GM19025 (cell line): Measurements from ENCODE around the gene TMEM62.

Experiments used
- ATAC-seq: cut with Tn5 transposase; IDR thresholded peaks from one replicate; pipeline ENCODE4 v1.9.1; 2021; ENCODE audit warnings: mild to moderate bottlenecking, low read depth, moderate library complexity; ENCODE audit not compliant: unreplicated experiment

The TMEM62 gene

DNA sequence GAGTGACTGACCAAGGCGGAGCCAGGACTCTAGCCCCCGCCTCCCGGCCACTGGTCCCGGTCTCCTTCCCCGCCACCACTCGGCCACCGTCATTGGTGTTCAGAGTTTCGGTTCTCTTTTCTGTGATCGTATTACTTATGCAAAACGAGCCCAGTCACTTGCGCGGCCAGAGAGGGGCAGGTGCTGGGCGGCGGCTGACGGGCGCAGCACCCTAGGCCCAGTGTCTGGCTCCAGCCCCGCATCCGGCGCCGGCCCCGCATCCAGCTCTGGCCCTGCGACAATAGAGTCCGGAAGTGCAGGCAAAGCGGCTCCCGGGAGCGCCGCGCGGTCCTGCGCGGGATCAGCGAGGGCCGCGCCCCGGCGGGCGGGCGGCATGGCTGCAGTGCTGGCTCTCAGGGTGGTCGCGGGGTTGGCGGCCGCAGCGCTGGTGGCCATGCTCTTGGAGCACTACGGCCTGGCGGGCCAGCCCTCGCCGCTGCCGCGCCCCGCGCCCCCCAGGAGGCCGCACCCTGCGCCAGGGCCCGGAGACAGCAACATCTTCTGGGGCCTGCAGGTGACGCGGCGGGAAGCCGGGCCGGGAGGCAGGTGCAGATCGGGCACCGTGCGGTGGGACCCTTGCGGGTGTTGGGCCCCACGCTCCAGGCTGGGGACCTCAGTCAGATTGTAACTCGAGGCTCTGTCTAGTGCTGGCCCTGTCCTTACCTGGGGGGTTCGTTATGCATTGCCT lies at the start of gene TMEM62:
TMEM62 (plus strand) TSS at position 157 of the 727 bp plus-strand sequence; CDS start at position 374, 217 bp downstream.
- peak; percentile 97 for ATAC-seq

DNA sequence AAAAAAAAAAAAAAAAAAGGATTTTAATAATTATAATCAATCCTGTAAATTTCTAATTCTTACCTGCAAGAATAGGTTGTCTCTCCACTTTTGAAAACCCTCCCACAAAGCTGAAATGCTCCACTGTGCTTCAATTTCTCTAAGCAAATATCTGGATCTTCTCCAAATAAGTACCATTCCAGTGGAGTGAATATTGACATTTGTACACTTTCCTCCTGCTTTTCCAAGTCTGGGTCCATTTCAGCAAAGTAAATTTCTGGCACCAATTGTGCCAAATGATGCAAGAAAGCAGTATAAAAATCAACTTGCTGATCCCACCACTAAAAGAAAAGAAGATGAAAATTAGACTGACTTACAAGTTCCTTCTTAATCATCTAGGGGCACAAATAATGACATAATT lies 47.5 kb upstream of the TMEM62 start:
- ATAC-seq, result no peak

- no peak for ATAC-seq
Observed at GRCh38 chr15:43086551-43086950, 46.8 kb upstream of the TMEM62 start.

- ATAC-seq, result no peak
Observed at GRCh38 chr15:43091859-43092258, 41.5 kb upstream of the TMEM62 start.

DNA sequence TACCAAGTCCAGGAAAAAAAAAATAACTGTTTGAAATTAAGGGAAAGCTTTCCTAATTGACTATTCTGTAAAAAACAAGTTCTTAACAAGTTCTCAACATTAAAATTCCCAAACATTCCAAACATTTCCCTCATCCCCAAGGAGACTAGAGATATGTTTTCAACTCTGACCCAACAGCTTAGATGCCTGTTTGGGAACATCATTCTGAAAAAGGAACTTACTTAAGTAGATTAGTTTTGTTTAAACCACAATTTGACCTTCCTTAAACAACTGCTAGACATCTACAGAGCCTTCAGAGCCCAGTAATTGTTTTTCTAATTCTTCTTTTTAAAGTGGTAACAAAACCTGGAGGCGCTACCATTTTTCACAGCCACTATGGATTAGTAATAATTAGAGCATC lies 40.4 kb upstream of the TMEM62 start:
- ATAC-seq, result no peak

- ATAC-seq, result no peak
Observed at GRCh38 chr15:43094416-43095030, 38.9 kb upstream of the TMEM62 start.

DNA sequence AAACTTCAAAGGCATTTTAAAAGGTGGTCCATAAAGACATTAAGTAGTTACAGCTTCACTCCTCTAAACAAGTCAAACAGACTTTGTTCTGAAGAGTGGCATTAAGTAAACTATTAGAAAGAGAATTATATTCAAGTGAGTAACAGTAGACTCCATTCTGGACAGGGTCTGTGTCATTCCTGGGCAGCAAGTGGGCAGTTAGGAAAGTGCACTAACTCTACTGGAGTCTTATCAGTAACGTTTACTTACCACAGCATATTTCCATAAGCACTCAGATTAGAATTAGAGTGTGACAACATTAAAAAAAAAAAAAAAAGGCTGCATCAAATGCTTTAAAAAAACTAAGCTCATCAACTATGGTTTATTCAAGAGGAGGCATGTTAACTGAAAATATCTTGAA lies 38.1 kb upstream of the TMEM62 start:
- ATAC-seq, result no peak

- no peak for ATAC-seq
Observed at GRCh38 chr15:43095708-43096347, 37.6 kb upstream of the TMEM62 start.

DNA sequence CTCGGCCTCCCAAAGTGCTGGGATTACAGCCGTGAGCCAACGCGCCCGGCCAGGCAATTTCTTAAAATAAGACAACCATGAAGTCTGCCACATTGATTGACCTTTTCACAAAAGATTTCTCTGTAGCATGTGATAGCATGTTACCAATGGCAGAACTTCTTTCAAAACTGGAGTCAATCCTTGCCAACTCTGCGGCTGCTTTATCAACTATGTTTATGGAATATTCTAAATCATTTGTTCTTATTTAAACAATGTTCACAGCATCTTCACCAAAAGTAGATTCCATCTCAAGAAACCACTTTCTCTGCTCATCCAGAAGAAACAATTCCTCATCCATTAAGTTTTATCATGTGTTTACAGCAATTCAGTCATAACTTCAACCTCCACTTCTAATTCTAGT lies 37.0 kb upstream of the TMEM62 start:
- ATAC-seq, result no peak

GRCh38 chr15:43099105-43099845 lies 34.1 kb upstream of the TMEM62 start:
- no peak for ATAC-seq

GRCh38 chr15:43100971-43101370 lies 32.4 kb upstream of the TMEM62 start:
- no peak for ATAC-seq

DNA sequence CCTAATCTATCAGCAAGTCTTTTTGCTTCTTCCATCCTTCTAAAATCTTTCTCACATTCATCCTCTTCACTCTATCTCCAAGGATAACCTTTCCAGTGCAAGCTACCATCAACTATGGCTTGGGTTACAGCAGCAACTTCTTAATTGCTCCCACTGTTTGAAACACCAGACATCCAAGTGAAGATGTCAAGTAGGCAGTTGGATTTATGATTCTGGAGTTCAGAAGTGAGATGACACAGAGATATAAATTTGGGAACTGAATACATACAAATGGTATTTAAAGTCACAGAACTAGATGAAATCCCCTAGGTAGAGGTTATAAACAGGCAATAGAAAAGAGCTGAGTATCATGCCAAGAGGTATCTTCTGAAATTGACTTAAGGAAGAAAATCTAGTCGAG lies 31.2 kb upstream of the TMEM62 start:
- ATAC-seq, result no peak

DNA sequence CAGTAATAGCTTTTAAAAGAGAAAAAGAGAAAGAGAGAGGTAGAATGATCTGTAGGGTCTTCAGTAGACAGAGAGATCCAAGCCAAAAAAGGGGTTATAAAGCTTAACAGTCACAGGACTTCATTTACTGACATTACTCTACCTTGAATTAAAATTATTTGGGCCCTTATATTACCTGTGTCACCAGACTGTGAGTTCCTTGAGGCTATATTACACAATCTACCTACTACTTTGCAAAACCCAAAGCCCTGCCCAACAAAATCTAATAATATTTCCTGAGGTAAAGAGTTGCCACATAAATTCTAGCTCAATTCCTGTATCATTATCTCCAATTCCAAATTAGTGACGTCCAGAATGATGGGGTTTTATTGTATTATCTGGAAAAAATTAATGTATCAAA lies 29.5 kb upstream of the TMEM62 start:
- no peak for ATAC-seq

DNA sequence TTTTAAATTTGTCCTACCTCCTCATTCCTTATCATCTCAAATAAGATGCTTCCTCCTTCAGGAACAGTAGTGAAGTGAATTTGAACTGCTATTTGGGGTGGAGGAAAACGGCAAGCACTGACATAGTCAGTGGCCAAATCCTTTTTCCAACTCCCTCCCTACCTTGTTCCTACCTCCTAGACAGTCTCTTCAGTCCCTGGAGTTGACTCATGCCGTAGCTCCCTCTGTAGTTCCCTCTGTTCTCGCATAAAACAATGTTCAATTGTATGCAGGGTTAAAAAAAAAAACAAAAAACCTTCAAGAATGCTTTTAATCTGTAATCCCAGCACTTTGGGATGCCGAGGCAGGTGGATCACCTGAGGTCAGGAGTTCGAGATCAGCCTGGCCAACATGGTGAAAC lies 29.0 kb upstream of the TMEM62 start:
- no peak for ATAC-seq

GRCh38 chr15:43105077-43105736 lies 28.2 kb upstream of the TMEM62 start:
- ATAC-seq, result peak; percentile 11

DNA sequence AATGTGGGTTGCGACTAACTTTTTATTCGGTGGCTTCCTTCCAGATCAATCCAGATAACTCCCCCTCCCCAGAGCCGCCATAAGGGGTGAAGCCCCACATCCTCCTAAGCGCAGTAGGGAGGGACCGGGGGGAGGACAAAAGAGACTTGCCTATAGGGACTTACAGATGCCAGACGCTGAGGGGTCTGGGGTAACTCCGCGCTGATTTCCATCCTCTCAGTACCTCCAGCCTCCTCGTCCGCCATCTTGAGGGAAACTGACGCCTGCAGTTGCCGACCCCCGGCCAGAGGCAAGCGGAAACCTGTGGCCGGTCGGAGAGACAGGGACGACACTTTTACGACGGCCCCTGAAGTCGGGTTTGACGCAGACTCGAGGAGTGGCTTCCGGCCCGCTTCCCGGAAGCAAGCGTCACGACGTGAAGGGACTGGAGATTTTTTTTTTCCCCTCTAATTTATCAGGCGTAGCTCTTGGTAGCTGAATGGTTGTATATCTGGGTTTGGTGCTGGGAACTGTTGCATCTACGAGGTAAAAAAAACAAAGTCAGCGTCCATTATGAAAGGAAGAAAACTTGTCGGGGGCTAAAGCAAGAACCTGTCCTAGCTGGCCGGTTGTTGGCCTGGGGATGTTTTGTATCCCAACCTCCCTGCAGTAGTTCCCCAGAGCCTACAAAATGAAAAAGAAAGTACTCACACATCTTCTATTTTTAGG lies 27.5 kb upstream of the TMEM62 start, which contains the start of gene UBR1:
UBR1 (minus strand) TSS at position 261 of the 708 bp plus-strand sequence; CDS start at position 245, 16 bp downstream.
- peak; percentile 77 for ATAC-seq

DNA sequence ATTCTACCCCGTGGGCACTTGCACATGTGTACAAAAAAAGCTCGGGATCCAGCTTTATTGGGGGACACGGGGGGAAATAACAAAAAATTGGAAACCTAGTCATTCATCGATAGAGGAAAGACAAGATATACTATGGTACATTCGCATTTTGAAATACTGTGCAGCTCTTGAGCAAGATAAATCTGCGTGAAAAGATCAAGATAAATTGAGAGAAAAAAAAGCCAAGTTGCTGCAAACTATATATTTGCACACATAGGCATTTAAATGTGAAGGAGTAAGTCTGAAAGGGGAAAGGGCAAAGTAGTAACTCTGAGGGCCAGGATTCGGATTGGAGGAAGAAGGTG lies 26.9 kb upstream of the TMEM62 start:
- ATAC-seq, result no peak

GRCh38 chr15:43107751-43108150 lies 25.6 kb upstream of the TMEM62 start:
- ATAC-seq, result no peak

- no peak for ATAC-seq
Observed at GRCh38 chr15:43111354-43111753, 22.0 kb upstream of the TMEM62 start.

- no peak for ATAC-seq
Observed at GRCh38 chr15:43118286-43118685, 15.1 kb upstream of the TMEM62 start.
